GM21515 (cell line): ENCODE results near the gene USP33.
"Not testable (repeated sequence)": the region's sequence is repeated elsewhere in the genome, so short reads cannot be mapped to it uniquely, and the experiment has no call there.

Experiments used
- ATAC-seq: cut with Tn5 transposase; IDR thresholded peaks from one replicate; pipeline ENCODE4 v1.9.1; 2021; ENCODE audit not compliant: unreplicated experiment

USP33 gene

DNA sequence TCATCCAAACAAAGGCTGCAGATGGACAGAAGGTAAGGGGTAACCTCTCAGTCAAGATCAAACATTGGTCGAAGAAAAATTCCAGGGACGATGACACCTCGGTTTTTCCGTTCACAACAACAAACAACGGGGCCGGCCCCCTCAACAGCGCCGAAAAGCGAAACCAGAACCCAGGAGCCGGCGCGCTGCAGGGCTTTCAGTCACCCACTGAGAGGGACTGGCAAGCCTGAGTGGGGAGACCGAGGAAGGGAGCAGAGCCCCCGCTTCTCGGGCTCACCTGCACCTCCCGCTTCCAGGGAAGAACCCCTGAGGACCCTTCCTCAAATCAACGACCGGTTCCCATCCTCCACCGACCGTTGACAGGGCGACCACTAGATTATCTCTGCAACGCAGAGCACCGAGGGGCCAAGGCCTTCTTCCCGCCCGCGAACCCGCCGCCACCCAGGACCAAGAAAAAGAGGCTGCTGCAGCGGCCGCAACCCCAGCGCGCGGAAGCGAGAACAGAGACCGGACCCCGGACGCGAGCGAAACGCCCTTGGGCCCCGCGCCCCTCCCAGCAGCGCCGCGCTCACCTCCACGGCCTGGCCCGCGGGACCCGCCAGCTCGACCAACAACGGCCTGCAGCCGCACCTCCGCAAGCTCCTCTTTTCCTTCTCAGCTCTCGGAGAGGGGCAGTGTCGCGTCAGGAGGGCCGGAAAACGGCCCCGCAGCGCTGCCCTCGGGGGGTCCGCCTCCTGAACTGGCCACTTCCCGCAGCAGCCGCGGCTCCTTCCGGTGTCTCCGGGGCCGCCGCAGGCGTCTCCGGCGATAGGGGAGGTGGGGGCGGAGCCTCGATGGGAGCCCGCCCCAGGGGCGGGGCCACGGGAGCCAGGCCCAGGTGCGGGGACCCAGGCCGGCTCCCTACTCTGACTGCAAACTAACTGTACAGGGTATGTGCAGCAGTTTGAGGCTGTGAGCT lies at the start of gene USP33:
TSS of gene USP33 (minus strand) at position 782 of the 958 bp plus-strand sequence. CDS start 18,155 bp downstream, outside the sequence.
- peak; percentile 91 for ATAC-seq

DNA sequence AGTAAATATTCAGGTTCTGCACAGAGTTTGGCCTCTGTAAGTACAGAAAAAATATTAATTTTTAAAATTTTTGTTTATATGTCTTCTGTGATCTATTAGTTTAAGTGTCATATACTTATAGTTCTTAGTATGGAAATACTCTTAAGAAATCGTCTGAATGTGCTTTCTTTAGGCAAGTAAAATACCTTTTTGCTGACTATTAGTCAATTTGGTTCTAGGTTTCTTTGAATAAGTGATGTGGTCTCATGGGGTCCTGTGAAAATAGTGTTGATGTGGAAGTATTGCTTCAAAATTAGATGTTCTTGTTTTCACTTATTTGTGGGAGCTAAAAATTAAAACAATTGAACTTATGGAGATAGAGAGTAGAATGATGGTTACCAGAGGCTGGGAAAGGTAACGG lies 43.7 kb upstream of the USP33 start:
- no peak for ATAC-seq

DNA sequence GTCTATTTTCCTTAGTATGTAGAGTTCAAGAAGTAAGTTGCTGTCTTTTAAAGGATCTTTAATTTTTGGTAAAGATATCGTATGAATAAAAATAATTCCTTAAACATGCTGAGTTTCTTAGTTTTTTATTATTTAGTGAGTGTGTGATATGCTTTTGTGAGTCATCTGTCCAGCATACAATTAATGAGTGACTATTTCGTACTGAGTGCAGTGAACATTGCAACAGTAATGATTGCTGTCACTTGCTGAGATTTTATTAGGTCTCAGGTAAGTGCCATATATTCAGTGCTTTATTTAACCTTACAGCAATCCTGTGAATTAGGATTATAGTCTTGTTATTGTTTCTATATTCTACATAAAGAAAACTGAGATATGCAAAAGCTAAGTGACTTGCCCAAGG lies 42.4 kb upstream of the USP33 start:
- no peak for ATAC-seq

DNA sequence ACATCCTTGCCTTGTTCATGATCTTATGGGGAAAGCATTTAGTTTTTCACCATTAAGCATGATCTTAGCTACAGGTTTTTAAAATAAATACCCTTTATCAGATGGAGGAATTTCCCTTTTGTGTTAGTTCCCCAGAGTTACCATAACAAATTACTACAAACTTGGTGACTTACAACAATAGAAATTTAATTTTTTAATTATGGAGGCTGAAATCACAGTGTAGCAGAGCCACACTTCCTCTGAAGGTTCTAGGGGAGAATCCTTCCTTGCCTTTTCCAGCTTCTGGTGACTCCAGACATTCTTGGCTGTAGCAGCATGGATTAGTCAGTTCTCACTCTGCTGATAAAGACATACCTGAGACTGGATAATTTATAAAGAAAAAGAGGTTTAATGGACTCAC lies 38.3 kb upstream of the USP33 start:
- no peak for ATAC-seq

DNA sequence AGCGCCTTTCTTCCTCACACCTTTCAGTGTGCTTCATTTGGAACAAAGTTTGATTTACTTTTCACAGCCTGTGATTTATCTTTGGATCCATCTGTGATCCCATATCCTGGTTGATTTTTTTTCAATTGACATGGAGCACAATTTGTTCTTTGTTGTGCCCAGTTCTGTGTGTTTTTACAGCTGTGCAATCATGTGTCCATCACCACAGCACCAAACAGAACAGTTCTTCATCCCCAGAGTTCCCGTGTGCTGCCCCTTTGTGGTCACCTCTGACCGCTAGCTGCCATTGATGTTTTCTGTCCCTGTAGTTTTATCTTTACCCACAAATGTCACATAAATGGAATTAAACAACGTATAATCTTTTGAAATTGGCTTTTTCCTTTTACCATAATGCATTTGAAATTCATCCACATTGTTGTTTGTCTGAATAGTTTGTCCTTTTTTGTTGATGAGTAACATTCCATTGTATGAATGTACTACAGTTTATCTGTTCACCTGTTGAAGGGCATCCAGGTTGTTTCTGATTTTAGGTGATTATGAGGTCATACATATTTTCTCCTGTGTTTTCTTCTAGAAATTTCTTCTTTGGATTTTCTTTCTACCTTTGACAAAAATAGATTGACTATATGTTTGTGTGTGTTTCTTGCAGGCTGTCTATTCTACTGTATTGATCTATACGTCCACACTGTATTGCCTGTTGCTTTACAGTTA lies 37.2 kb upstream of the USP33 start:
- ATAC-seq, result no peak

DNA sequence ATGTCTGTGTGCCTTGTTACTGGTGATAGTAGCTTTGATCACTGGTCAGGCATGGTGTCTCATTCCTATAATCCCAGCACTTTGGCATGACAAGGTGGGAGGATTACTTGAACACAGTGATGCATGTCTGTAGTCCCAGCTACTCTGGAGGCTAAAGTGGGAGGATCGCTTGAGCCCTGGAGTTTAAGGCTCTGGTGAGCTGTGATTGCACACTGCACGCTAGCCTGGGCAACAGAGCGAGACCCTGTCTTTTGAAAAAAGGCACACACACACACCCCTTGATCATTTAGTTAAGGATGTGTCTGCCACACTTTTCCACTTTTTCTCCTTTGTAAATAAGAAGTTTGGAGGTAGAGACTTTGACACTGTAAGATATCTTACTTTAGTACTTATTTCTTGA lies 34.9 kb upstream of the USP33 start:
- ATAC-seq, result no peak

DNA sequence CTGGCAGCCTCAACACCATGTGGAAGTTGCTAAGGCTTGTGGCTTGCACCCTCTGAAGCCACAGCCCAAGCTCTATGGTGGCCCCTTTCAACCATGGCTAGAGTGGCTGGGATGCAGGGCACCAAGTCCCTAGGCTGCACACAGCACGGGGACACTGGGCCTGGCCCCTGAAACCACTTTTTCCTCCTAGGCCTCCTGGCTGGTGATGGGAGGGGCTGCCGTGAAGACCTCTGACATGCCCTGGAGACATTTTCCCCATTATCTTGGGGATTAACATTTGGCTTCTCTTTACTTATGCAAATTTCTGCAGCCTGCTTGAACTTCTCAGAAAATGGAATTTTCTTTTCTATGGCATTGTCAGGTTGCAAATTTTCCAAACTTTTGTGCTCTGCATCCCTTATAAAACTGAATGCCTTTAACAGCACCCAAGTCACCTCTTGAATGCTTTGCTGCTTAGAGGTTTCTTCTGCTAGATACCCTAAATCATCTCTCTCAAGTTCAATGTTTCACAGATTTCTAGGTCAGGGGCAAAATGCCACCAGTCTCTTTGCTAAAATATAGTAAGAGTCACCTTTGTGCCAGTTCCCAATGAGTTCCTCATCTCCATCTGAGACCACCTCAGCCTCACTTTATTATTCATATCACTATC lies 26.6 kb upstream of the USP33 start:
- ATAC-seq, result not testable (repeated sequence)

DNA sequence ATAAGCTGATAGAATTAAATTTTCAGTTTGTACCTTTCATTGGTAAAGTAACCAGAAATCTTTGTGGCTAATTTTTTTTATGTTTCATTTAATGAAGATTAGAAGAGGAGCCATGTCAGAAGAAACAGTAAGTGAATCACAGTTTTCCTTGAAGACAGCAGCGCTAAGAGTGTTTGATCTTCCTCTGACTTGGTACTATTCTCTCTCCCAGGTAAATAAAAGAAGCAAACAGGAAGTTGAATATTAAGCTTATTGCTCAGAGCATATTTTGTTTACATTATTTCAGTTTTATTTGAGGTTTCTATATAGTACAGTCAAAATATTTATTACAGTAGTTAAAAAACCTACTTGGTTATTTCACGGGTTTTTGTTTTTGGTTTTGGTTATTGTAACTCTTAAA lies 23.5 kb upstream of the USP33 start:
- no peak for ATAC-seq

DNA sequence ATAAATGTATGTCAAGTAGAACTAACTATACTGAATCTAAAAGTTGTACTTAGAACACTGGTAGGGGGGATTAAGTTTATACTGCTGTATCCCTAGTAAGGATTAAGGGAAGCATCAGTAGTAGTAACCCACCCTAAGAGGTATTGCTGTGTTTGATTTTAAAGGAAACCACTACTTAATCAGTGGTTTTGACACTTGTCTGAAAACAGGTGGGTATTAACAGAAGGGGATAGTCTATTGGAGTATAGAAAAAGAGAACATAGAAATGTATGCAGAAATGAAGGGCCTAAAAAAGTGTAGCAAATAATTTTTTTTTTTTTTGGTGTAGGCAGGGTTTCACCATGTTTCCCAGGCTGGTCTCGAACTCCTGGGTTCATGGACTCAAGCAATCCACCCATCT lies 22.0 kb upstream of the USP33 start:
- no peak for ATAC-seq

DNA sequence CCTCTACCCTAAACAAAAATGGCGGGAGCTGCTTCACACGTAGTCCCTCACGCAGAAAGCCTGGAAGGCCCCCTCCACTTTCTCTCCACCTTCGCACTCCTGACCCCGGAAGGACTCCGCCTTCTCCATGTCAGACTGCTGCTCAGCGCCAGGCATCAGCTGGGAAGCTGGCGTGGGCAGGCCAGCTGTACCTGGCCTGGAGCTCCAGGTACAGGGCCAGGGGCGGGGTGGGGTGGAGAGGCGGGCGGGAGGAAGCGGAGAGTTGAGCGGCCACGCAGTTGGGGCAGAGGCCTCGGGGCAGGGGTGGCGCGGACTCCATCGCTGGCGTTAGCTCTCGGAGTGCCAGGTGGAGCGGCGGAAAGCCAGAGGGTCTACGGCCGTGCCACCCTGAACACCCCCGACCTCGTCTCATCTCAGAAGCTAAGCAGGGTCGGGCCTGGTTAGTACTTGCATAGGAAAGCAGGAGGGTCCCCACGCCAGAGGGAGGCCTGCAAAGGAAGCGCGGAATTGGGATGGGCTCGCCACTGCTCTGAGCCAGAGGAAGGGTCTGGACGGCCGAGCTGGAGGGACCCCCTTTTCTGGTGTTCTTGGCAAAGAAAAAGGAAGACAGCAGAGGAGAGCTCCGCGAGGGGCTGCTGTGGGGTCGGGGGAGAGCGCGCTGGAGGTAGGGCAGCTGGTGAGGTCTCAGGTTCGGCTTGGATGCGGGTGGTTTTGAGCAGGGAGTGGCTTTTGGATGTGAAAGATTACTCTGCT lies 20.1 kb upstream of the USP33 start, which contains the start of gene MIGA1:
TSS of gene MIGA1 (plus strand) at position 121 of the 753 bp plus-strand sequence. CDS start 3,604 bp downstream, outside the sequence.
- ATAC-seq, result peak; percentile 96

DNA sequence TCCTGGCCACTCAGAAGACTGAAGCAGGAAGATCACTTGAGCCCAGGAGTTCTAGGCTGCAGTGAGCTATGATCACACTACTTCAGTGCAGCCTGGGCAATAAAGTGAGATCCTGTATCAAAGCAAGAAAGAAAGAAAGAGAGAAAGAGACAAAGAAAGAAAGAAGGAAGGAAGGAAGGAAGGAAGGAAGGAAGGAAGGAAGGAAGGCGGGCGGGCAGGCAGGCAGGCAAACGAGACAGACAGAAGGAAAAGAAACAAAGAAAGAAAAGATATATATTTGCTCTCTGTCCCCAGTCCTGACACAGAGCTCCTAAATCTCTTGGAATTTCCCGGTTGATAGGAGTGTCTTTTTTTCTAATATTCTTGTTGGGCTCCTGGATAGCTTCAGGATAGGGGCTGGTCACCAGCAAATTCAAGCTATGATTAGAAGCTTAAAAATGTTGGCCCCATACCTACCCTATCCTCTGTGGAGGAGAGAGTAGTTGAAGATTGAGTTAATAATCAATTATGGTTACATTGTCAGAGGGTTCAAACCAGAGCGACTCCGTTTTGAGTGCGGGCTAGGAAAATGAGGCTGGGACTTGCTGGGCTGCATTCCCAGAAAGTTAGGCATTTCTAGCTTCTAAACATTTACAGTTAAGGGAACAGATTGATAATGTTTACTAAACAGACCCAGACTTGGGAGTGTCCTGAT lies 16.5 kb upstream of the USP33 start:
- no peak for ATAC-seq

DNA sequence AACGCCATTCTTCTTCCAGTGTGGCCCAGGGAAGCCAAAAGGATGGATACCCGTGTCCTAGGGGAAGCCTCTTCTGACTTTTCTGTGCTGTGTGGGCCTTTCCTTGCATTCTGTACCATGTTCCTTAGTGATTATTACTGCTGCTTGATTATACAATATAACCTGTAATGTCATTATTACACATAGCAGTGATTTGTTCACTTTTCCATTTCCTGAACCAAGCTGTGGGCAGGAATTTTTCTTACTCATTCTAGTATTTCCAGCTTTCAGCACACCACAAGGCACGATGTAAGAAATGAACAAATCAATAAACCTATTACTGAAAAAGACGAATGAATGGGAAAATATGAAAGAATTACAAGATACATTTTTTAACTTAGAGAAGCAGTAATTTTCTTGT lies 8.4 kb upstream of the USP33 start:
- ATAC-seq, result no peak

DNA sequence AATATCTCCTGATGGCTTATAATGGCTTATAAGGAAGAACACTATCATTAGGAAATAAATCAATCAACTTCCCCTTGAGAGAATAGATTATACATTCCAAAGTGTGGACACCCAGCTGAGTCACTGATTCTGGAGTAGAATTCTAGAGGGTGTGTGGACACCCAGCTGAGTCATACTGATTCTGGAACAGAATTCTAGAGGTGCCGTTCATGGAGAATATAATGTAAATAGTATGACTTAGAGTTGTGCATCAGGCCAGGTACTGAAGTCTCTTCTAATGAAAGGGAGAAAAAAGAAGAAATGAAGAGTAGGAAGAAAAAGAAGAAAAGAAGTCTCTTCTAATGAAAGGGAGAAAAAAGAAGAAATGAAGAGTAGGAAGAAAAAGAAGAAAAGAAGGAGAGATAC lies 2.4 kb upstream of the USP33 start:
- no peak for ATAC-seq

DNA sequence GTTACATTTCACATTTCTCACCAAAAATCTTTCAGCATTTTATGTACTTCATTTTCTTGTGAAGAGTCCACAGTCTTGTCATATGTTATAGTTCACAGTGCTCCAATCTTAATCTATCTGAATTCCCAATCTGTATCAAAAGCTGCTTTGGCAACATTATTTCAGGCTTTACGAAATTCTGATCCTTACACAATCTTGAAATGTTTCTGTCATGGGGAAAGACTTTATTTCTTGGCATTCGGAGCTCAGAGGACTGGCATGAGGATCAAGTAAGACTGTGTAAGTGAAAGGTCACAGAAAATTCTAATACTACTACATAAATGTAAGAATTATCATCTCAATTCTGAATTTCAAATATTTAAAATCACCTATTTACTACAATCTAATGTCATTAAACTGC lies 2.0 kb downstream of the USP33 start:
- no peak for ATAC-seq

DNA sequence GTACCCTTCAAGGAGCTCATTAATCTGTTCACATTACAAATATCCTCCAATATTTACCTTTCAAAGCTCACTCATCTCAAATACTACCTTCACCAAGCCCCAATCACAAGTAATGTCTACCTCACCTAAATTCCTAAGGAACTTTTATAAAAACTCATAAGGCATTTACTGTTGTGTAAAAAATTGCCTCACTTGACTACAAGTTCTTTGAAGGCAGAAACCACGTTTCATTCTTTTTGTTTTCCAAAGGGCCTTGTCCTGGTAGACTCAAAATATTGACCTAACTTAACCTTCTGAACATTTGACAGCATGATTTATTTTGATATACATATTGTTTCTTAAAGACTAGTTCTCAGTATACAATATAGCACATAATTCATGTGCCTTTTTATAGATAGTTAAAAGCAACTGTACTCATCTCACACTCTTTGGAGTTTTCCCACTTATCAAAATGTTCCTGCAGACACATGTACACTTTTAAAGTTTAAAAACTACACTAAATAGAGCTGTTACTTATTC lies 2.5 kb downstream of the USP33 start:
- ATAC-seq, result no peak

DNA sequence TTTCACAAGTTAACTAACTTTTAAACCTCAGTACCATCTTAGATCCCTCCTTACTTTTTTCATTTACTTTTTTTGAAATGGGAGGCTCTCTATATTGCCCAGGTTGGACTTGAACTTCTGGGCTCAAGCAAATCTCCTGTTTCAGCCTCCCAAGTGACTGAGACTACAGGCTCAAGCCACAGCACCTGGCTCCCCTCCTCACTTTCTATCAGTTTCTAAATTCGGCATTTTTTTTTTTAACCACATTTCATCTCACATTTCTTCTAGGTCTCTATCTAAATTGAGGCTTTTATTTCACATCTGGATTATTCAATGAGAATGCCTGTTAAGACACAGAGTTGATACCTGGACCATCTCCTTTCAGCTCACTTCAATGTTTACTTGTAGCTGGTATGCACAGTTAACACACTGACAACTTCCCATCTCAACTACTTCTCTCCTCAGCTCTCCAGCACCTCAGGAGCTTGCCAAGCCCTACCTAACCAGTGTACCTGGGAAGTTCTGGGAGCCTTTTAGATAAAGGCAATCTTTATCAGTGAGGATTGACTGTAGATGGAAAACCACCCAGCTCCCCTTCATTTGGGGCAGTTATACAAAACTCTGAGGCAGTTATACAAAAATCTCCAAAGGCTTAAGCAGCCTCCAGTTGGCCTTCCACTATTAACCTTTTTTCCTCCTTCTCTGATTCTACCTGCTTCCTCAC lies 3.4 kb downstream of the USP33 start:
- no peak for ATAC-seq

DNA sequence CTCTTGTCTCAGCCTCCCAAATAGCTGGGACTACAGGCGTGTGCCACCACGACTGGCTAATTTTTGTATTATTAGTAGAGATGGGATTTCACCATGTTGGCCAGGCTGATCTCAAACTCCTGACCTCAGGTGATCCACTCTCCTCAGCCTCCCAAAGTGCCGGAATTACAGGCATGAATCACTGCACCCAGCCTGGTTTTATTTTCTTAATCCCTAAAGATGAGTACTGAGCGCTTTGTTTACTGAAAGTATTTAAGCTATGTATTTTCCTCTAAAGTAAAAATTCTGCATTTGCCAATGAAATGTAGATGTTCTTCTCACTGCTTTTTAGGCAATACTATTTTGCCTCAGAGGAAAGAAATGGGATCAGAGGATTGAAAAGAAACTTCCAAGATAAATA lies 10.2 kb downstream of the USP33 start:
- ATAC-seq, result not testable (repeated sequence)

DNA sequence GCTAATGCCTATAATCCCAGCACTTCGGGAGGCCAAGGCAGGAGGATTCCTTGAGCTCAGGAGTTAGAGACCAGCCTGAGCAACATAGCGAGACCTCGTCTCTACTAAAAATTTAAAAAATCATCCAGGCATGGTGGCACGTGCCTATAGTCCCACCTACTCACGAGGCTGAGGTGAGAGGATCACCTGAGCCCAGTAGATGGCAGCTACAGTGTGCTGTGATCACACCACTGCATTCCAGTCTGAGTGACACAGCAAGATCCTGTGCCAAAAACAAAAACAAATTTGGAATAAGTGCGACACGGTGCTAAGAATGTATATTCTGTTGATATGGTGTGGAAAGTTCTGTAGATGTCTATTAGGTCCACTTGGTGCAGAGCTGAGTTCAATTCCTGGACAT lies 15.1 kb downstream of the USP33 start:
- ATAC-seq, result no peak

DNA sequence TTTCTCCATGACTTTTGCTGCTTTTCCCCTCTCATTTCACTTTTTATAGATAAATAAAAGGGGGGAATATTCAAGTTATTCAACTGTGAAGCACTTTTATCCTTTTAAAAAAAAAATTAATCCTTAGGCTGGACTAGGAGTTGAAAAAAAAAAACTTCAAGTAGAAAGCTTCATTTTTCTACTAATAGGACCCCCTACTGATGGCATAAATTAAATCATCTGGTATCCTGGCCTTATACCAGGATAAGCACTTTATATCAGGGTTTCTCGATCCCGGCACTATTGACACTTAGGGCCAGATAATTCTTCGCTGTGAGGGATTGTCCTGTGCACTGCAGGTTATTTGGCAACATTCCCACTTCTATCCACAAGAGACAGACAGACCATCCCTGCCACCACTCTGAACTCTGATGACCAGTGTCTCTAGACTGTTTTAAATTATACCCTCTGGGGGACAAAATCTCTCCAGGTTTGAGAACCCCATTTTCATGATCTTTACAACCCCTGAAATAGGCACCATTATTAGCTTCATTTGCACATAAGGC lies 17.6 kb downstream of the USP33 start:
- ATAC-seq, result no peak
